ENCODE measurements around the gene PJA1.

DNA sequence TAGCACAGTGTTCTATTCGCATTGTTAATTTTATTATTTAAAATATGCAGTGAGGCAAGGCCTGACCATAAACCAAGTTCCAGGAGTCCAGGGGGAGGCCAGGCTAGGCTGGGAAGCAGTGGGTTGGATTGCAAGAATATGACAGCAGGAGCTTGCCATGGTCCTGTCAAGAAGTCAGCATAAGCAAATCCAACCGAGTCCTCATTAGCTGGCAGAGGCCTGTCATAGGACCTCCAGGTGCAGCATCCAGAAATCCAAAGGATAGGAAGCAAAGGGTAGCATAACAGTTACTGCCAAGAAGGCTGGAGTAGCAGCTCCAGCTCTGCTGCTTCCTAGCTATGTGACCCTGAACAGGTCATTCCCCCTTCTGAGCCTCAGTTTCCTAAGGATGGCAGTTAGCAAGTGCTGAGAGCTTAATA is 13.4 kb downstream of the PJA1 start:
- TF ChIP-seq, protein P1, sequence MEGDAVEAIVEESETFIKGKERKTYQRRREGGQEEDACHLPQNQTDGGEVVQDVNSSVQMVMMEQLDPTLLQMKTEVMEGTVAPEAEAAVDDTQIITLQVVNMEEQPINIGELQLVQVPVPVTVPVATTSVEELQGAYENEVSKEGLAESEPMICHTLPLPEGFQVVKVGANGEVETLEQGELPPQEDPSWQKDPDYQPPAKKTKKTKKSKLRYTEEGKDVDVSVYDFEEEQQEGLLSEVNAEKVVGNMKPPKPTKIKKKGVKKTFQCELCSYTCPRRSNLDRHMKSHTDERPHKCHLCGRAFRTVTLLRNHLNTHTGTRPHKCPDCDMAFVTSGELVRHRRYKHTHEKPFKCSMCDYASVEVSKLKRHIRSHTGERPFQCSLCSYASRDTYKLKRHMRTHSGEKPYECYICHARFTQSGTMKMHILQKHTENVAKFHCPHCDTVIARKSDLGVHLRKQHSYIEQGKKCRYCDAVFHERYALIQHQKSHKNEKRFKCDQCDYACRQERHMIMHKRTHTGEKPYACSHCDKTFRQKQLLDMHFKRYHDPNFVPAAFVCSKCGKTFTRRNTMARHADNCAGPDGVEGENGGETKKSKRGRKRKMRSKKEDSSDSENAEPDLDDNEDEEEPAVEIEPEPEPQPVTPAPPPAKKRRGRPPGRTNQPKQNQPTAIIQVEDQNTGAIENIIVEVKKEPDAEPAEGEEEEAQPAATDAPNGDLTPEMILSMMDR (IDR thresholded peaks at IDR 0.05; ENCODE audit: low read depth, low read length) = no peak
- TF ChIP-seq EZH2phosphoT487 (IDR thresholded peaks at IDR 0.05; ENCODE audit: low read depth) = no peak
